SH-SY5Y (cell line): ENCODE measurements around the gene CCDC181.

ENCODE experiments used
- GATA2 ChIP-seq: IDR thresholded peaks from 2 replicates; pipeline ENCODE4 v1.6.1; 2011; ENCODE audit warnings: mild to moderate bottlenecking, low read depth, low read length
- GATA3 ChIP-seq: IDR thresholded peaks from 2 replicates; pipeline ENCODE4 v1.6.1; 2011; ENCODE audit warnings: low read depth, mild to moderate bottlenecking, low read length, moderate library complexity

- TF ChIP-seq GATA2 (no peak), GATA3 (no peak)
Observed at GRCh38 chr1:169392406-169392805, 34.9 kb downstream of the CCDC181 start.
